22Rv1 (cell line): ENCODE data around the gene UHMK1.

ENCODE experiments used
- H3K27ac ChIP-seq: fragments of 450-650 bp; 2 replicates; pipeline ENCODE4 v1.5.1; 2017
- ZFX ChIP-seq: fragments of 450-650 bp; IDR thresholded peaks from 2 replicates; pipeline ENCODE4 v1.6.1; 2017; ENCODE audit warnings: antibody characterized with exemption, borderline replicate concordance
- TF ChIP-seq, protein P1 (sequence below): fragments of 450-650 bp; IDR thresholded peaks from 2 replicates; pipeline ENCODE4 v1.5.1; 2017; ENCODE audit warnings: mild to moderate bottlenecking

The UHMK1 gene

GRCh38 chr1:162566870-162567269 is 69.3 kb downstream of the UHMK1 start:
- TF ChIP-seq ZFX, result no peak
- TF ChIP-seq, protein P1, sequence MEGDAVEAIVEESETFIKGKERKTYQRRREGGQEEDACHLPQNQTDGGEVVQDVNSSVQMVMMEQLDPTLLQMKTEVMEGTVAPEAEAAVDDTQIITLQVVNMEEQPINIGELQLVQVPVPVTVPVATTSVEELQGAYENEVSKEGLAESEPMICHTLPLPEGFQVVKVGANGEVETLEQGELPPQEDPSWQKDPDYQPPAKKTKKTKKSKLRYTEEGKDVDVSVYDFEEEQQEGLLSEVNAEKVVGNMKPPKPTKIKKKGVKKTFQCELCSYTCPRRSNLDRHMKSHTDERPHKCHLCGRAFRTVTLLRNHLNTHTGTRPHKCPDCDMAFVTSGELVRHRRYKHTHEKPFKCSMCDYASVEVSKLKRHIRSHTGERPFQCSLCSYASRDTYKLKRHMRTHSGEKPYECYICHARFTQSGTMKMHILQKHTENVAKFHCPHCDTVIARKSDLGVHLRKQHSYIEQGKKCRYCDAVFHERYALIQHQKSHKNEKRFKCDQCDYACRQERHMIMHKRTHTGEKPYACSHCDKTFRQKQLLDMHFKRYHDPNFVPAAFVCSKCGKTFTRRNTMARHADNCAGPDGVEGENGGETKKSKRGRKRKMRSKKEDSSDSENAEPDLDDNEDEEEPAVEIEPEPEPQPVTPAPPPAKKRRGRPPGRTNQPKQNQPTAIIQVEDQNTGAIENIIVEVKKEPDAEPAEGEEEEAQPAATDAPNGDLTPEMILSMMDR, result no peak
- H3K27ac ChIP-seq, result no peak overlapping the region

DNA sequence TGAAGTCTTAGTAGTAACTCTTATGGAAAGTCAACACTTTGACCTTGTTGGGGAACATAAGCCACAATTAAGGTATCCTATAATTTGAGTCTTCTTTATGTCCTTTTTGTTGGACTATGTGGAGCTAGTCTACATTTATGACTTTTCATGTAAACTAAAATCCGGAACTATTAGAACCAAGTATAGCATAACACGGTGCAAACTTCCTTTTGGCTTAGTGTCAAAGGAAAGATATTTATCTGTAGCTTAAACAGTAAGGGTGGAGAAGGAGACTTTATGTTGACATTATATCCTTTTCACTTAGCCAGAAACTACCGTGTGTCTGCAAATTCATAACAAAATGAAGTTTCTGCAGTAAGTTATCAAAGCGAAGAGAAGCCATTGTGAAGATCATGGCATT is 71.2 kb downstream of the UHMK1 start:
- H3K27ac ChIP-seq, result peak overlapping the region; percentile 74
- no peak for TF ChIP-seq ZFX
- TF ChIP-seq, protein P1, result no peak

DNA sequence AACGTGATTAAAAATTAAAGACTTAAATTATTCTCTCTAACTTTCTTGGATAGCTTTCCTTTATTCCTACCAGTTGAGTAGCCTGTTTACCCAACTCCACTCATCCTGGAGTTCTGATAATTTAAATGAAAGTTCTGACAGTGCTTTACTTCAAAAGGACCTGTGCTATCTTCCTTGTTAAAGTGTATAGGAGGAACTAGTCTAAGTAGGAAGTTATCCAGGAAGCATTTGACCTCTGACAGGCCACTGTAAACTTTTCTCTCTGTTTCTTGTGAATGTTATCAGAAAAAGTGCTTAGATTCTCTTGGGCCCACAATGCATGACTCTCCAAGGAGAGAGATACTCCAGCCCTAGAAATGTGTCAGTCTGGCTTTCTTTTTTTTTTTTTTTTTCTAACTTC is 73.1 kb downstream of the UHMK1 start:
- no peak for TF ChIP-seq ZFX
- TF ChIP-seq, protein P1, result no peak

DNA sequence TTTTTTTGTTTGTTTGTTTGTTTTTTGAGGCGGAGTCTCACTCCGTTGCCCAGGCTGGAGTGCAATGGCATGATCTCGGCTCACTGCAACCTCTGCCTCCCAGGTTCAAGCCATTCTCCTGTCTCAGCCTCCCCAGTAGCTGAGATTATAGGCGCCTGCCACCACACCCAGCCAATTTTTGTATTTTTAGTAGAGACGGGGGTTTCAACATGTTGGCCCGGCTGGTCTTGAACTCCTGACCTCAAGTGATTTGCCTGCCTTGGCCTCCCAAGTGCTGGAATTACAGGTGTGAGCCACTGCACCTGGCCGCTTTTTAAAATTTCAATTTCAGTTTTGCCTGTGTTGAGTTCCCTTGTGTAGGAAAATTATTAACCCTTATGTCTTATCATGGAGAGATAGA is 73.5 kb downstream of the UHMK1 start:
- peak overlapping the region; percentile 22 for H3K27ac ChIP-seq

More for the DNA sequence above, 73.1 kb downstream of the UHMK1 start:
- H3K27ac ChIP-seq, result peak overlapping the region; percentile 22

GRCh38 chr1:162571696-162572095 is 74.1 kb downstream of the UHMK1 start:
- peak overlapping the region; percentile 22; the same call in 1 of the 2 replicates for H3K27ac ChIP-seq
- TF ChIP-seq ZFX, result no peak
- TF ChIP-seq, protein P1, result no peak

DNA sequence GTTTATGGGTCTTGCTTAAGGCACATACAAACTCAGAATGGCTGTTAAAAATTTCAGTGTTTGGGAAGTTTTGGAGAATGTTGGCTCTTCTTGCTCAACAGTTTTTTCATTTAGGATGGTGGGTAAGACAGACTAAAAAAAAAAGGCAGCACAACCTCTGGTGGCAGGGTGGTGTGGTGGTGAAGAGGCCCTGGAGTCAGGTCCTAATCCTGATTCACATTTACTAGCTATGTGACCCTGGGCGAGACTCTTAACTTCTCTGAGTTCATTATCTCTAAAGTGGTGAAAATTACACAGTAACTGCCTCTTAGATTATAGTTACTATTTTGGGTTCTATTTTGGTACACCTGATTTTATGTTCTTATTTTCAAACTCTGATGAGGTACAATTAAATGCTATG is 75.5 kb downstream of the UHMK1 start:
- H3K27ac ChIP-seq, result no peak overlapping the region
- TF ChIP-seq, protein P1, result no peak
- no peak for TF ChIP-seq ZFX

DNA sequence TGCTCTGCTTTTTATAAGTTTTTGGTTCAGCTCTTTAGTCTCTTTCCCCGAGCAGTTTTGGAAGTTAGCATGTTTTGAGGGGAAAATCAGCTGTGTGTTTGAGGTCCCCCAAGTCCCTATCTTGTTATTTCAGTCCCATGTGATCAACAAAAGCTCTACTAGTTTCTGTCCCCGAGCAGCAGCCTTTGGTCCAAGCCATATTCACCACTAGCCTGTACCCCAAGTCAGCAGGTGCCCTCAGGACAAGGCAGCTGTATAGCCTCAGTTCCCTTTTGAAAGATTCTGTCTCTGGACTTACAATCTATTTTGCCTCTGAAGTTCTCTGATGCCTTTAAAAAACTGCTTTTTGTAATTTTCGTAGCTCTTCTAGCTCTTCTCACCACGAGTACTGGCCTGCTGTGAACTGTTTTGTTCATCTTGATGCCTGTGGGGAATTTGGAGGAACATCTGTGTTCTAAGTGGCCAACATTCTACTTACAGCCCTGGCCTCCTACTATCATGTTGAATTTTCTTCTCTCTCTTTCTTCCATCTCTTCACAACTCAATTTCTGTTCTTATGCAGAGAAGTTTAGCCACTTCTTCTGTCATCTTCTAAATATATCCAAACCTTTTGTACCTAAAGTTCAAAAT is 80.6 kb downstream of the UHMK1 start:
- H3K27ac ChIP-seq, result no peak overlapping the region
- TF ChIP-seq, protein P1, result no peak
- no peak for TF ChIP-seq ZFX

DNA sequence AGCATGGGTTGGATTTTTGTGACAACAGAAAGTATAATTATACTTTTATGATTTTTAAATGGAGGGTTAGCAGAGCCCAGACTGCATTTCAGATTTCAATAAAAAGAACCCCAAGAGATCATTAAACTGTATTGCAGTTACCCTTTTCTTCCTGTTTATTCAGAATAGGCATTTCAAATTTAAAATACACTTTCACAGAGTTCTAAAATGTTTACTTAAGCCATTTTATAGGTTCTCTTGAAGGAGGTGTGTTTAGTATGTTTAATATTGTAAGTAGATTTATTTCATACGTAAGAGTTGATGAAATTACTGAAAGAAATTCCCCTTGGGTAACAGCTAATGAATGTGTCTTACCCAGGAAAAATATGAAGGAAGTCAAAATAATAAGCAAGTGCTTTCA is 81.3 kb downstream of the UHMK1 start:
- H3K27ac ChIP-seq, result no peak overlapping the region
- TF ChIP-seq ZFX, result no peak
- TF ChIP-seq, protein P1, result no peak
